ENCODE results near the gene TBKBP1.
A peak's percentile ranks its signal among the peaks of the same experiment; 100 is the strongest.

TBKBP1 gene

GRCh38 chr17:47697906-47698711 lies 4.1 kb downstream of the TBKBP1 start:
- DNase-seq (ENCODE audit: low read depth) = no peak

- peak; percentile 73 for DNase-seq (ENCODE audit: low read depth)
These were observed 5.0 kb downstream of the TBKBP1 start for GRCh38 chr17:47698749-47699535.

DNA sequence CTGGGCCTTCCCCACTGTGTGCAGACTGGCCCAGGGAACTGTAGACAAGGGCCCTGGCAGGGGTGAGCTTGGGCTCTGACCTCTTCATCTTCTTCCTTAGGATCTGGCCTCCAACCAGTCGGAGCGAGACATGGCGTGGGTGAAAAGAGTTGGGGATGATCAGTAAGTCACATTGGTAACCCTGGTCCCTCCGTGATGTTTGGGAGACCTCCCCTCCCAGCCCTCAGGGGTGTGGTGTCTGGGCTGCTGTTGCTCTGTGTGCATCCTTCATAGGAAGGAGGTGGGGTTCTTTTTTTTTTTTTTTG lies 5.5 kb downstream of the TBKBP1 start:
- no peak for DNase-seq (ENCODE audit: low read depth)

DNA sequence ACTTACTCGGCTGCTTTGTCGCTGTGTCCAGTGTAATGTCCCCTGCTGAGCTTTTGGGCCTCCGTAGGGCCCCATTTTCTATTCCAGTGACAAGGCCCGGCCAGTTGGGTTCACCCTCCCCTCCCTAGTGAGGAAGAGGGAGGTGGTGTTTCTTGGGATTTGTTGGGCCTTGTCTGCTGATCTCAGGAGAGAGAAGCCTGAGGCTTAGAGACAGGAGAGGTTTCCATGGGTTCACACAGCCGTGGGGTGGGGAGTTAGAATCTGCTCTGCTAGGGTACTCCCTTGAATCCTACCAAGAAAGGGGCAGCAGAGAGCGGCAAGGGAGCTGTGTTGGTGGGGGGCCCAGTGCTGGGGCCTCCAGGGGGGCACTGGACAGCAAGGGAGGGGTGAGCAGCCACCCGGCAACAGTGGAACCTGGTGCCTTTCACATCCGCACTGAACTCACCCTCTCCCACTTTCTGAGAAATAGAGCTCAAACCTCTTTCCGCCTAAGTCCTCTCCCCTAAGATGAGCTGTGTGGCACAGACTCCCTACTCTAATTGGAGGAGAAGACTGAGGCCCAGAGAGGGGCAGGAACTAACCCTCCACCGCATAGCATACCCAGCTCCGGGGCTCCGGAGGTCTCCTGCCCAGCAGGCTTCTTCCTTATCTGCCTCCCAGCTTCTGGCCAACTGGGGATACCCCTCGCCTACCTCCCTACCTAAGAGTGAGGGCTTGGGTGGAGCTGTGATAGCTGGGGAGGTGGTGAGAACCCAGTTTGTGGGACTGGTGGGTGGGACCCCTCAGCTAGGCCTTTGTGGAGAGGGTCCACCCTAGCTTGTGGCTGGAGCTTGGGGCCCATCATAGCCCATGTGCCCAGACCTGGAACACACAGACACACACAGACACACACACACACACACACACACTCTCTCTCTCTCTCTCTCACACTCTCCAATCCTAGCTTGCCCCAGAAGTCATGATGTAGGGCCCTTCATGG lies 6.8 kb downstream of the TBKBP1 start:
- no peak for DNase-seq (ENCODE audit: low read depth)

DNA sequence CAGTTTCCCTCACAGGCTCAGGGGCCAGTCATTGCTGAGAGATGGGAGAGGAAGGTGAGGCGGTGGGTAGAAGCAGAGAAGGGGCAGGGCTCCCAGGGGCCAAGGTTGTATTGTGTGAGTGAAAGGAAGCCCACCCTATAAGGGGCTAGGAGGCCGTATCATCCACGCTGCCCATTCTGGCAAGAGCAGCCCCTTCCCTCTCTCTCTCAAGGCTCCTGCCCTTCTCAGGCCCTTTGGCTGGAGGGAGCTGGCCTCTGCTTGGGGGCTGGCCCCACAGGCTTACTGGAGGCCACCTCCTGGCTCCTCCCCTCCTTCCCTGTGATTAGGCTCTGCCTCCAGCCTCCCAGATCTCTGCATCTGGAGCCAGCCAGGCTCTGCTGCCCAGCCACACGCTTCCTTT lies 7.6 kb downstream of the TBKBP1 start:
- DNase-seq (ENCODE audit: low read depth) = no peak

GRCh38 chr17:47702391-47702995 lies 8.5 kb downstream of the TBKBP1 start:
- no peak for DNase-seq (ENCODE audit: low read depth)

DNA sequence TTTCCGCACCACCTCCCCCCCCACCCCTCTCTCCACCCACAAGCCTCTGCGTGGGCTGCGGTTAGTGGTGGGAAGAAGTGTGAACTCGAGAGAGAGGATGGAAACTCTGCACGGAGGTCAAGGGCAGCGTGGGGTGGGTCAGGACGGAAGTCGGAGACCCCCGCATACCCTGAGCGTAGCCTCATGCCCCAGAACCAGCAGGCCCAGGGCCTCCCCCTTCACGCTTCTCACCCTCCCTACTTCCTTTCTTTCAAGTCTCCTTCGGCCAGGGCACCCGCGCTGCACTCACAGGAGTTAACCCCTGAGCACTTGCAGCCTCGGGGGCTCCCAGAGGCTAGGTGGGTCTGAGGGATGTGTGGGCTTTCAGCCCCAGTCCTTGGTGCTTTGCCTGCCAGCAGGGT lies 9.2 kb downstream of the TBKBP1 start:
- DNase-seq (ENCODE audit: low read depth) = no peak

DNA sequence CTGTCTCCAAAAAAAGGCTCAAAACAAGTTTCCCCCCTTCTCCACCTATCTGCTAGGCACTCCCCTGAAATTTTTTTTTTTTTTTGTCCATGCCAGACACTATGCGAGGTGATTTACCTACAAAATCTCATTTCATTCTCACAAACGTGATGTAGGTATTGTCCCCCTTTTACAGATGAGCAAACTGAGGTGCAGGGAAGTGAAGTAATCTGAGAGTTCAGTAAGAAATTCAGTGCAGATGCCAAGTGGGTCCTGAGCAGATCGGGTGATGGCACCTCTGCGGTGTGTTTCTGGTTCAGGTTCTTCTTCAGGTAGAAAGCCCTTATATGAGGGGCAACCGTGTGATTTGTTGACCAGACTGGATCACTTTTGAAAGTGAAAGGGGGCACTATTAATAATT lies 9.7 kb downstream of the TBKBP1 start:
- DNase-seq (ENCODE audit: low read depth) = no peak

GRCh38 chr17:47704116-47704515 lies 10.2 kb downstream of the TBKBP1 start:
- DNase-seq (ENCODE audit: low read depth) = no peak

GRCh38 chr17:47704736-47705135 lies 10.8 kb downstream of the TBKBP1 start:
- DNase-seq (ENCODE audit: low read depth) = no peak

- DNase-seq (ENCODE audit: low read depth) = no peak
These were observed 11.9 kb downstream of the TBKBP1 start for GRCh38 chr17:47705536-47706530.

- DNase-seq (ENCODE audit: low read depth) = no peak
These were observed 13.3 kb downstream of the TBKBP1 start for GRCh38 chr17:47707056-47707804.

- DNase-seq (ENCODE audit: low read depth) = no peak
These were observed 13.9 kb downstream of the TBKBP1 start for GRCh38 chr17:47707884-47708283.

DNA sequence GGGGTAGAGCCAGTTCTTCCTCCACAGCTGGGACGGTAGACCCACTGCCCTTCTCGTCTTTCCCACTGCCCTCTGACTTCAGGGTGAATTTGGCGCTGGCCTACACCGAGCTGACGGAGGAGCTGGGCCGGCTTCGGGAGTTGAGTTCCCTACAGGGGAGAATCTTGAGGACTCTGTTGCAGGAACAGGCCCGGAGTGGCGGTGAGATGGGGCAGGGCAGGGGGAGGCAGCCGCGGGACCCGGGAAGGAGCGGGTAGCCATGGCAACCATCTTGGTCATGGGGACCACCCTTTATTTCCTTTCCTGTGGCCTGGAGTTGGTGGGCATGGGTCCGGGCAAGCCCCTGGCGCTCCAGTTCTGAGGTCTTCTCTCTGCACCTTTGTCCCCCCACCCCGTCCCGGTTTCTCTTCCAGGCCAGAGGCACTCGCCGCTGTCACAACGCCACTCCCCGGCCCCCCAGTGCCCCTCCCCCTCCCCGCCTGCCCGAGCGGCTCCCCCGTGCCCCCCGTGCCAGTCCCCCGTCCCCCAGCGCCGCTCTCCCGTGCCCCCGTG lies 14.4 kb downstream of the TBKBP1 start:
- DNase-seq (ENCODE audit: low read depth) = no peak

DNA sequence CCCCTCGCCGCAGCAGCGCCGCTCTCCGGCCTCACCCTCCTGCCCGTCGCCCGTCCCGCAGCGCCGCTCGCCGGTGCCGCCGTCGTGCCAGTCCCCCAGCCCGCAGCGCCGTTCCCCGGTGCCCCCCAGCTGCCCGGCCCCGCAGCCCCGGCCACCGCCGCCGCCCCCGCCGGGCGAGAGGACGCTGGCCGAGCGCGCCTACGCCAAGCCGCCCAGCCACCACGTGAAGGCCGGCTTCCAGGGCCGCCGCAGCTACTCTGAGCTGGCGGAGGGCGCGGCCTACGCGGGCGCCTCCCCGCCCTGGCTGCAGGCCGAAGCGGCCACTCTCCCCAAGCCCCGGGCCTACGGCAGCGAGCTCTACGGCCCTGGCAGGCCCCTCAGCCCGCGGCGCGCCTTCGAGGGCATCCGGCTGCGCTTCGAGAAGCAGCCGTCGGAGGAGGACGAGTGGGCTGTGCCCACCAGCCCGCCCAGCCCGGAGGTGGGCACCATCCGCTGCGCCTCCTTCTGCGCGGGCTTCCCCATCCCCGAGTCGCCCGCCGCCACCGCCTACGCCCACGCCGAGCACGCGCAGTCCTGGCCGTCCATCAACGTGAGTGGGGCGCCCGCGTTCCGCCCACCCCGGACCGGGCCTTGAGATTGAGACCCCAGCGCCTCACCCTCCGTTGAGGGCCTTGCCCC lies 15.0 kb downstream of the TBKBP1 start:
- no peak for DNase-seq (ENCODE audit: low read depth)

DNA sequence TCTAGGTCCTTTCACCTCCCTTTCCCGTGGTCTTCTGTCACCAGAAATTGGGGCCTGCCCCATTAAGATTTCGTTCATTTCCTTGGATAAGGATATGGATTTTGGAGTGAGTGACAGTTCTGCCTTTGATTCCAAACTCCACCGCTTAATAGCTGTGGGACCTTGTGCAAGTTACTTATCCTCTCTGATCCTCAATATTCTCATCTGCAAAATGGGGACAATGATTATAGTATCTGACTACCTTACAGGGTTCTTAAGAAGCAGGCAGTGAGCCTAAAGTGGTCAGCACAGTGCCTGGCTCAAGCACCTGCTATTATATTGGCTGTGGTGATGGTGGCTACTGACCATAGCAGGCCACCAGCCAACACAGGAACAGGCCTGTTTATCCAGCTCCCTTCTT lies 15.6 kb downstream of the TBKBP1 start:
- DNase-seq (ENCODE audit: low read depth) = no peak

GRCh38 chr17:47711366-47712099 lies 17.6 kb downstream of the TBKBP1 start:
- DNase-seq (ENCODE audit: low read depth) = no peak

GRCh38 chr17:47712330-47713023 lies 18.5 kb downstream of the TBKBP1 start:
- DNase-seq (ENCODE audit: low read depth) = no peak
